Activated CD4-positive, alpha-beta T cell treated with anti-CD3 and anti-CD28 coated beads, Interleukin-2, Interleukin-6, amounts not matched to agents 100 ng/mL and 50 ng/mL, durations not matched to agents 16 hours and 8 hours (primary cell): ENCODE results near the gene MEIOC.

Experiments used
- DNase-seq: peaks from one replicate; pipeline ENCODE4 v3.0.0-alpha.2; 2020

MEIOC gene

GRCh38 chr17:44719444-44719843, 63.2 kb downstream of the MEIOC start:
- DNase-seq, result no peak

DNA sequence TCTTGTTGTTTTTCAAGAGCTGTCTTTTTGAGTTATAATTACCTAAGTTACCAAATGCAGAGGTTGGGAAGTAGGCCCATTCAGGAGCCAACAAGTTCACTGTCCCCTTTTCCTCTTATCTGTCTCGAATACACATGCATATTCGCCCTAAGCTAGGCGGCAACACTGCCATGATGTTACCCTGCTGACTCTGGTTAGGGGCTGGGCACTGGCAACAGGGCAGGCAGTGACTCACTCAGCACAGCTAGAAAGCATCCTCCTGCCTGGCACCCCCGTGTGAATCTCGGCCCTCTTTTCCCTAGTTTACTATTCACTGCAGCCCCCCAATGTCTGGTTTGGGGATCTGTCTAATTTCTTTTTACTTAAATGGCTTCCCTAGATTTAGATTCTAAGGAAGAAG, 66.0 kb downstream of the MEIOC start:
- no peak for DNase-seq
